NCI-H1105 treated with DMSO at 0.1 percent for 48 hours (cell line): ENCODE measurements around the gene LIX1L.

Source experiments
- DNase-seq: peaks from one replicate; lab custom pipeline; 2025; lab: John Stamatoyannopoulos, UW

The LIX1L gene

DNA sequence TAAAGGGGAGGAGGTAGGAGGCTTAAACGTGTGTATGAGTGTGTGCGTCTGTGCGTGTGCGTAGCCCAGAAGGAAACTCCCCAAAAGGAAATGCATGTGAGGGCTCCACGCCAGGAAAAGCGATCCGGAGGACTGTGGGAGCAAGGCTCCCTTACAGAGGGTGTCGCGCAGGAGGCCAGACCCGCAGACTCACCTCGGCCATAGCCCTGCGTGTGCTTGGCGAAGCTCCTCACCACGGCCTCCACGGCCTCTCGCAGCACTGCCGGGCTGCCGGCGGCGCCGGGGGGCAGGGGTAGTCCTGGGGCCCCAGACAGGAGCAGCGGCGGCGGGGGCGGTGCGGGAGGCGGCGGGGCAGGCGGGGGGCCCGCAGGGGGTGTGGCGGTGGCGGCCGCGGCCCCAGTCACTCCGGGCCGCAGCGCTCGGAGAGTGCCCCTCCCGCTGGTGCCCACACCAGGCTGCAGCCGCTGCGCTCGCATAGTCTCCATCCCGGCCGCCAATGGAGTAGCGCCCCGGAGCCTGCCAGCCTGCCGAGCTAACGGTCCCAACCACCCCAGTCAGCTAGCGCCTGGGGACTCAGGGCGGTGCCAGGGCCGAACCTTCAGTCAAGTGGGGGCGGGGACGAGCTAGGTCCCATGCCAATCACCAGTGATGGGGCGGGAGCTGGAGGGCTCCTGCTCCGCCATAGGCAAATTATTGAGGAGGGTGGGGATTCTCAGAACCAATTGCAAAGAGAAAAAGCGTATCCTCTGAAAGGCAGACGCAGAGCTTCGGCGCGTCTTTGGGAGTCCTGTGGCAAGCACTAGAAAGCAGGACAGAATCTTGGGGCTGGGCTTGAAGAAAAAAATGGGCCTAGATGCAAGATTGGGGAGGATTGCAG, at the start of gene LIX1L:
TSS of gene LIX1L (minus strand) at position 575 of the 877 bp plus-strand sequence. CDS start at position 485, 90 bp downstream.
- DNase-seq, result peak; percentile 97

DNA sequence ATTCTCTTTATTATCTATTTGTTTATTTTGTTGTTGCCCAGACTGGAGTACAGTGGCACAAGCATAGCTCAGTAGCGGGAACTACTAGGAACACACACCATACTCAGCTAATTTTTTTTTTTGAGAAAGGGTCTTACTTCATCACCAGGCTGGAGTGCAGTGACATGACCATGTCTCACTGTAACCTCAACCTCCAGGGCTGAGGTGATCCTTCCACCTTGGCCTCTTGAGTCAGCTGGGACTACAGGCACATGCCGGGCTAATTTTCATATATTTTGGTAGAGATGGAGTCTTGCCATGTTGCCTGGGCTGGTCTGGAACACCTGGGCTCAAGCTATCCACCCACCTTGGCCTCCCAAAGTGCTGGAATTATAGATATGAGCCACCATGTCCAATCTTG, 43.9 kb upstream of the LIX1L start:
- no peak for DNase-seq

DNA sequence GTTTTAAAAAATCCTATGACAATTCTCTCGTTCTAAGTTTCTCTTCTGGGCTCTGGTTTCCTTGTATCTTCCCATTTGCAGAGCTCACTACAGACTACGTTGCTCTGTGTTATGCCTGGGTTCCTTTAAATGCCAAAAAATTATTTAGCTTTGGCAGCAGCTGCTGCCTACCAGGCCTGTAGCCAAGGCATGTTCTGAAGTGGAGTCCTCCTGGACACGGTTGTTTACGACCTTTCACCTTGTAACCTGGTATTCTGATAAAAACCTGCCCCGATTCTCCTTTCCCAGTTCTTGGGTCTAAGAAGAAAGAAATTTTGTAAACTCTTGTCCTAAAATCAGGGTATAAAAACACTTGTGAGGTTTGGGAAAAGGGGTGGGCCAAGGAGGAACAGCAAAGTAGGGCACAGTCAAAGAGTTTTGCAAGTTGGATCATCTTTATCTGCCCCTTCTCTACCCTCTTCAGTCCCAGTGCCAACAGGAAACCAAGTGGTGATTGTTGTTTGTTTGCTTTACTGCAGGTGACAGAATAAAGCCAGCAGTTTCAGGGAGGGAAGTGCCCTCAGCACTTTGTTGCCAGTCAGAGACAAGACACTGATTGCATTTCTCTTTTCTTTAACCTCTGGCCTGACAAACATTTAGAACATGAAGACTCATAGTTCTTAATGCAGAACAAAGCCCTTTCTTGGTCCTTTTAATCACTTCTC, 41.7 kb upstream of the LIX1L start:
- peak; percentile 90 for DNase-seq

DNA sequence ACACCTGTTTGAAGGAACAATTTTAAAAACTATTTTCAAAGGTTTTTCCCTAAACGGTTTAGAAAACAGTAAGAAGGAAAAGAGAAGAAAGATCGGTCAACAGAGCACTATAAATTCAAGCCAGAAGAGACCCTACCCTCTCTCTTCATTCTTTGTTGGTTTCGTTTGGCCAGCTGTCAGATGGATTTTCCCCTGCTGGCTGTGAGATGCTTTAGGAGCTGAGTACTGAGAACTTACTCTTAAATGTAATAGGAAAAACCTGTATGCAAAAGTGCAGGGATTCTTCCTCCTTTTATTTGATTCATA, 39.9 kb upstream of the LIX1L start:
- no peak for DNase-seq

DNA sequence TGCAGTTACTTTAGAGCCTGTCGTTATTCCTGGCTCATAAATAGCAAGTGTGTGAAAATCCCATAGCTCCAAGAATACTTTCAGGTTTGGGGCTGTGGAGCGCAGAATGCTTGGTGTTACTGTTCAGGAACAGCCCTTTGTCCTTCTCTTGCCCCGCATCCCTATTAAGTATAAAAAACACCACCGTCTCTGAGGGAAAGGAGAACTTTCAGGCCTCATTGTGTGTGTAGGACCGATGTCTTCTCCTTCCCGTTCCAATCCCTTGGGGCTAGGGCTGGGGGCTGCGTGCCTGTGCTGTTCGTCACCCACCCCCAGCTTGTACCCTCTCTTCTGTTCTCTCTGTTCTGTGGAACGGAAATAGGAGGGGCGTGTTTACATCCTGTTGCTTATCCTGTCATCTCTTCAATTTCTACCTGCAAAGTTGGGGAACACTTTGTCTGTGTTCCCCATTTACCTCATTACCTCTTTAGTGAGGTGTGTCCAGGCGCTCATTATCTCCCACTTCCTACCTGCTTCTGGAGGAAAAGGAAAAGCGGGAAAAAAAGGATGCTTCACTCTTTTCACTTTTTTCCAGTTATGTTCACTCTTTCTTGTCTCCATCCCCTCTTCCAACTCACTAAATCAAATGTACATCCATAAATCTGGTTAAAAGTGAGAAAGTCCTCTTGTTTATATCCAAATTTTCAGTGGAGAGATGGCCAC, 39.4 kb upstream of the LIX1L start:
- no peak for DNase-seq

DNA sequence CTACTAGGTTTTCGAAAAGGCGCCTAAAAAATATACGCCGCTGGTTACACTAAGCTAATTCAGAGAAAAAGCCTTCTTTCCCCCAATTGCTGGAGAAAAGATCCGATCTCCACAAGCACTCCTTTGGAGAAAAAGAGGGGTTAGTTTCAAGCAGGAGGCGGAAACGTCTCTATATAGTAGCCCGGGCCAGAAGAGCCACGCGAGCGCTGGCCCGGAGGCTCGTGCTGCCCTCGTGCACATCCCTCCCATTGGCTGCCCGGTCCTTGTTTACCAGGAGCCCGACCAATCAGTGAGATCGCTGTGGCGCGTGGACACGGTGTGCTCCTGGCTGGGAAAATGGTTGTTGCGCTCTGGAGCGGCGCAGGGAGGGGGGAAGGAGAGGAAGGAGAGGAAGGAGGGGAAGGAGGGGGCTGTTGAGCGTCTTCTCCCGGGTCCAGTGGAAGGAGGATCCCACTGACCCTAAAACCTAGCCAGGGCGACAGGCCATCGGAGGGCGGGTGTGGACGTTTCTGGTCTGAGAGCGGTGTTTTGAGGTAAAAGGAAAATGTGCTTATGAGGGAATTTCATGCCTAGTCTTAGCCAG, 38.7 kb upstream of the LIX1L start, which contains the start of gene TXNIP:
TSS of gene TXNIP (minus strand) at position 147 of the 583 bp plus-strand sequence. CDS start 313 bp downstream, outside the sequence.
- peak; percentile 99 for DNase-seq

DNA sequence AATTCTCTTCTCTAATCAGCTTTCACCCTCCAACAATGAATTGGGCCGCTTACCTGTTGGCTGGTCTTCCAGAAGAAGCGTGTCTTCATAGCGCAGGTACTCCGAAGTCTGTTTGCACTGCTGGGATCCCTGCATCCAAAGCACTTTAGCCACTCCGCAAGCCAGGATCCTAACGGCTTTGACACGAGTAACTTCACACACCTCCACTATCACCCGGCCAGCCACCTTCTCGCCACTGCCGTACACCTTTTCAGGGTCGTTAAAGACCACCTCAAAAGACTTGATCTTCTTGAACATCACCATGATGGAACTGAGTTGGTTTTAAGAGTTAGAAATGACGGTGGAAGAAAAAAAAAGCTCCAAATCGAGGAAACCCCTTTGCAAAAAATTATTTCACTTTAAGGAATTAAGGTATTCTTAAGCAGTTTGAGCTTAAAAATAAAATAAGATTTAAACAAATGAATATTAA, 38.2 kb upstream of the LIX1L start:
- DNase-seq, result no peak

DNA sequence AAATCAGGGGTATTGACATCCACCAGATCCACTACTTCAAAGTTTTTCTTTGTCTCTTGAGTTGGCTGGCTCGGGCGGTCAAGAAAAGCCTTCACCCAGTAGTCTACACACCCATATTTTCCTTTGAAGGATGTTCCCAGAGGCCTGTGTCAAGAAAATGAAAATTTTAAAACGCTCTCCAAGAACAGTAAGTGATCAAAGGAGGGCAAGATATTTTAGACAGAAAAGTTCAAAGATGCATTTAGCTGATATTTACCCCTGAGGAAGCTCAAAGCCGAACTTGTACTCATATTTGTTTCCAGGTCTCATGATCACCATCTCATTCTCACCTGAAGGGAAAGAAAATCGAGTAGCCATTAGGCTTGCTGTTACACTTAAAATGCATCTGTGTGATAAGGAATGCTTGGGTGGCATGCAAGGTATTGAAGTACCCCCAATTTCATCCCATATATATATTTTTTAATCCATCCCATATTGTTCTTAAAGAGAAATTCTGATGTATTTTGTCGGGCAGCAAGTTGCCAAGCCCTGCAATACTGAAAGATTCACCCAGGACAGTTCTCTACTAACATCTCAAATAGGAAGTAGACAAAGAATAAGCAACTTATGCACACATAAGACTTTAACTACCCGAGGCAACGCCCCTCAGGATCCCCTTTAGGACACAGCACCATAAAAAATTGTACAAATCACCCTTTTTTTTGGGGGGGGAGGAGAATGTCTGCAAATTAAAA, 37.5 kb upstream of the LIX1L start:
- no peak for DNase-seq

DNA sequence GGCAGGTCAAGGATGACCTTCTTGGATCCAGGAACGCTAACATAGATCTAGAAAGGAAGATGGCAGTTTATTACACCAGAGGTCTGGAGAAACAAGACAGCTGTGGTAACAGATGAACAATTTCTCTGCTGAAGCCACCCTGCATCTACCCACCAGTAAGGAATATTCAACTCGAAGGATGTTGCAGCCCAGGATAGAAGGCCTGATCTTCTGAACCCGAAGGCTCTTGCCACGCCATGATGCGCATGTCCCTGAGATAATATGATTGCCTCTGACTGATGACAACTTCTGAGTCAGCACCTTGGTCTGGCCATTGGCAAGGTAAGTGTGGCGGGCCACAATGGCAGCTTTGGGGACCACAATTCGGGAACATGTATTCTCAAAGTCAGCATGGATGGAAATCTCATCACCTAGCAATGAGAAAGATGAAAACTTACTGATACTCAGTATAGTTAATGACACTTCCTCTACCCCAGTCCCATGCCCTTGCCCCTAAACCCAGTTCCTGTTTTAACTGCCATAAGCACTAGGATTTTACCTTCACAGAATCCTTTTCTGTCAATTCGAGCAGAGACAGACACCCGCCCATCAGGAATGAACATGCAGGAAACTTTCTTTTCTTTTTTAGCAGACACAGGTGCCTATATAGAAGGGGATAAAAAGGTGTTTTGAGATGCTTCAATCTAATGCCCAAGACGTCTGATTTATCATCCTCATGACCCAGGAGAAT, 36.7 kb upstream of the LIX1L start:
- peak; percentile 17 for DNase-seq

DNA sequence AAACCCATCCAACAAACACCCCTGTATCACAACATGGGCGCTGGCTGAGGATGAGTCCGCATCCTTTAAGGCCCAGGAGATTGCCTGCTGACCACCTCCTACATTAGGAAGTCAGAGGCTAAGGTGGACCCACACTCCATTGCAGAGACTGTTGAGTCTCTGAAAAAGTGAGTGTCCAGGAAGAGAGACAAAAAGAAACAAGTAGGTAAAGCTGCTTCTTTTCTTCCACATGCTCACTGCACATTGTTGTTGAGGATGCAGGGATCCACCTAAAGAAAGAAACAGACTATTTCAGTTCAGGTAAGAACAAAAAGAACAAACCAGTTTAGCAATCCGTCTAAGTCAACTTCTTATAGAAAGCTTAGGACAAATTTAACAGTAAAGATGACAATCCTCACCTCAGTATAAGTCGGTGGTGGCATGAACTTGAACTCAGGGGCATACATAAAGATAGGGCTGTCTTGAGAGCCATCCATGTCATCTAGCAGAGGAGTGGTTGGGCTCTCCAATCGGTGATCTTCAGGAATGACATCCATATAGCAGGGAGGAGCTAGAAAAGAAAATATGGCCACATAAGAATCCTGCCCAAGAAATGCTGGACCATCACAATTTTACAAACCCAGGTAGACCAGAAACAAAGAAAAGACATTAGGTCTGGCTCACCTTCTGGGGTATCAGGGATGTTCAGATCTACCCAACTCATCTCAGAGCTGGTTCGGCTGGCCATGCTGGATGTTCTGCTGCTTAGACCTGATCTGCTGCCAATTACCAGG, 36.0 kb upstream of the LIX1L start:
- no peak for DNase-seq

DNA sequence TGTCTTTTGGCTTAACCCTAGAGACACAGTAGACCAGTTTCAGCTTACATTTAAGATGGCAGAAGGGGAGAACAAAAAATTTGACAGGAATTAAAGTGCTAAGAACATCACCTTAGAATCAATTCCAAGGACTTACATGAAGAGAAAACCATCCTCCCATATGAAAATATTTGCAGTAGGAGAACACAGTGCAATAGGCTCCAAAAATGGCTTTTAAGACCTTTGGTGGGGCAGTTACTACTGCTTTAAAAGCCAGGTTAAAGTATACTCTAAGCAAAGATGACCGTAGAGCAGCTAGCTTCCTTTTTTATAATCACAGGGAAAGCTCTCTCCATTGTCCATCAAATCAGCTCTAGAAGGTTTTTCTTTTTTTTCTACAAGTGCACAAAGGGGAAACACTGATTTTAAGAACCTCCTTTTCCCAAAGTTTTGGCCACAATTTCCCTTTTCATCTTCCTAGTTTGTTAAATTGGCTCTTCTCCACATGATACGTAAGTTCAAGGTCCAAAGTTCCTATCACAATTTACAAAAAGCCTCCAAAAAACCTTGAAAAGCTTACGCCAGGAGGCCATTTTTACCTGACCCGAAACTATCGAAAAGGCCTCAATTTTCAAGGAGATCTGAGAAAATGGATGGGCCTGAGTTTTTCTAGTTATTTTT, 35.3 kb upstream of the LIX1L start:
- no peak for DNase-seq

DNA sequence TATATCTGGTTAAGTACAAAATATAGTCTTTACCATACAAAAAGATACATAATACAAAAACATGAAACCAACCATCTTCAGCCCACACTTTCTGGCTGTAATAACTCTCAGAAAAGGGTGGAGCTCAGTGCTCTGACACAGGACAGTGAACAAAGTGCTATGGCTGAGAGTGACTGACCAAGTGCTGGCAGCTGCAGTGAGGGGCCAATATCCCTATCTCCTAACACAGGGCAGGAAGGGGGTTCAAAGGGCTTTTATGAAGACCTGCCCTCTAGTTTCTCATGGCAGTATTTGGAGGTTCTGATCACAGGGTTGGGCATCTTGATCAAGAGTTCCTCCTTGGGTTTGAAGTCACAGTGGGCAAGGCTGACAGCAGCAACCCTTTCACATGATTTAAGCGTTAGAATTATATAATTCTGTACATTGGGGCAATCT, 34.7 kb upstream of the LIX1L start:
- no peak for DNase-seq

DNA sequence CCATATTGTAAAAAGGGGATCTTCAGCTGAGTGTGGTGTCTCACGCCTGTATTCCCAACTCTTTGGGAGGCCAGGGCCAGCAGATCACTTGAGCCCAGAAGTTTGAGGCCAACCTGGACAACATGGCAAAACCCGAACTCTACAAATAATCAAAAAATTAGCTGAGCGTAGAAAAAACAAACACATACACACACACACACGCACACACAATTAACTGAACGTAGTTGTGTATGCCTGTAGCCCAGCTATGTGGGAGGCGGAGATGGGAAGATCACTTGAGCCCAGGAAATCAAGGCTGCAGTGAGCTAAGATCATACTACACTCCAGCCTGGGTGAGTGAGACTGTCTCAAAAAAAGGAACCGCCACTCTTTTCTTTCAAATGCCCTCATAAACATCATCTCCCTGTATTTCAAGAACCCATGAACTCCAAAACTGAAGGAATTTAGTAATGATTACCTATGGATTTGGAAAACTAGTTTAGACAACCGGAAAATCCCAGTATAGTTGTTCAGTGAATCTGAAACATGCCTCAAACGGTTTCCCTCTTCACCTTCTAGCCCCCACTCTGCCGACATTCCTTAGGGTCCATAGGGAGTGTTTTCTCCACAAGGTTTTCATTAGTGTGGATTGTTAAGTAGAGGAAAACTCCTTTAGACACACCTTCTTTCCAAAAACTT, 34.1 kb upstream of the LIX1L start:
- DNase-seq, result peak; percentile 55

DNA sequence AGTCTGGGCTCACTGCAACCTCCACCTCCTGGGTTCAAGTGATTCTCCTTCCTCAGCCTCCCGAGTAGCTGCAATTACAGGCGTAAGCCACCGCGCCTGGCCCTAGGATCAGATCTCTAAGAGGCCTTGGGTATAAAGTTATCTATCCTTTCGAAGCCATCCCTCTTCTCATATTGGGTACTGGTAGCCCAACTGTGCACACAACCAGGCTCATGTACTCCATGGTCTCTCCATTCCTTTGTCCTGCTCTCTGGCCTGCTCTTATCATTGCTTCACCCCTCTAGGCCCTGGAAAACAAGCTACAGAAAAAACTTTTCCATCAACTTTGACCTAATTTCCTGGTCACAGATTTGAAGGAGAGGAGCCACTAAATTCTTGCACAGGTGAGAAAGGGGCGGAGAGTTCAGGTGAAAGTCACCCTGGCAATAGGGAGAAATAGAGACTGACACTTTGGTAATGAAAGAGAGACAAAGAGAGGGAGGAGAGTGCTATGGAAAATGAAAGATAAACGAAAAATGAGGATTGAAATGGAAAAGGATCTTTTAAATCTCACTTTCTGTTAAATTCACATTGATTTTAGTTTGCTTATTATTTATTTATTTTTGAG, 32.5 kb upstream of the LIX1L start:
- peak; percentile 46 for DNase-seq

DNA sequence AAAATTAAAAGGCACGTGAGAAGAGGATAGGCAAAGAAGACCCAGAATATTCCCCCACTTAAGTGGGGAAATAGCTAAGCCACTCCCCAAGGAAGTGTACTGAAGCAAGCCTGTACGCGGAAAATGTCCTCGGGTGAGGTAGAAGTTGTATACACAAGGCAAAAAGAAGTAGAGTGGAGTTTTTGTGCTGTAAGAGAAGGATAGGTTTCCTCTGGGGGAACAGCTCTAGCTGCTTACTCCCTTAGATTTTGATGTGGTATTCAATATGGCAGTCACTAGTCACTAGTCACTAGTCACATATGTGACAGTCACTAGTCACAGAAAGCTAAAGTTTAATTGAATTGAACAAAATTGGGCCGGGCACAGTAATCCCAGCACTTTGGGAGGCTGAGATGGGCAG, 31.0 kb upstream of the LIX1L start:
- no peak for DNase-seq

DNA sequence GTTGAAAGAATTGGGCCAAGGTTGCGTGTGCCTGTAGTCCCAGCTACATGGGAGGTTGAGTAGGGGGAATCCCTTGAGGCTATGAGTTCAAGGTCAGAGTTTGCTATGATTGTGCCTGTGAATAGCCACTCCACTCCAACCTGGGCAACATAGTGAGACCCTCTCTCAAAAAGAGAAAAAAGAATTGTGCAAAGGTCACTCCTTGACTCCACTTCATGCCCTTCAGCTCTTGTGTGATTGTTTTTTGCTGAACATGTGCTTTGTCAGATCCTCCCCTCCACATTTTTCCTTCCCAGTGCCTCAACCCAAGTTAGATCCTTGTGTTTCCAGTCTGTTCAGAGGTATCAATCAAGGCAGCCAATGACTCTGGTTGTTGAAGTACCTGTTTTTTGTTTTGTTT, 30.1 kb upstream of the LIX1L start:
- no peak for DNase-seq

DNA sequence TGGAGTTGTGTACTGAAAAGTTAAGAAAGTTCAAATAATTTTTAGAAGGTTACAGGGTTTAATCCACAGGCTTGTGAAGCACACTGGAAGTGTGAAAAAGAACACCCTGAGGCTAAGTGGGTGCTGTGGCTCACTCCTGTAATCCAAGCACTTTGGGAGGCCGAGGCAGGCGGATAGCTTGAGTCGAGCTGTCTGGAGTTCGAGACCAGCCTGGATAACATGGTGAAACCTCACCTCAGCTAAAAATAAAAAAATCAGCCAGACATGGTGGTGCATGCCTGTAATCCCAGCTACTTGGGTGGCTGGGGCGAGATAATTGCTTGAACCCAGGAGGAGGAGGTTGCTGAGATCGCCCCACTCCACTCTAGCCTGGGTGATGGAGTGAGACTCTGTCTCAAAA, 28.7 kb upstream of the LIX1L start:
- DNase-seq, result no peak
